T-cell (primary cell): ENCODE data around the gene PRRC1. TPM values are rescaled to one million over a fixed set of nuclear protein-coding genes. Genes with fewer than 3 reads are reported as not detected.

Source experiments
- ATAC-seq, 4 experiments: fragments of 200-7000 bp in 3 of 4; fragments of 150-1000 bp in 1 of 4; cut with Tn5 transposase; replicated peaks in 1 of 4; 1 replicate in 3 of 4; 2 replicates in 1 of 4; pipeline ENCODE4 v1.10.0; 2021; ENCODE audit warnings: moderate library complexity in 3 of 4, mild to moderate bottlenecking in 2 of 4, moderate number of reproducible peaks in 1 of 4
- CTCF ChIA-PET, 2 donors: fragments of 300-600 bp; sonication (Branson Sonifier 250); formaldehyde crosslinking; loops; one replicate each; lab custom pipeline; 2022; ENCODE audit warnings: antibody characterized with exemption in 2 of 2; lab: Charles Lee
- POLR2A ChIA-PET, 2 donors: fragments of 300-600 bp; sonication (Branson Sonifier 250); formaldehyde crosslinking; loops; one replicate each; lab custom pipeline; 2022; ENCODE audit warnings: antibody characterized with exemption in 2 of 2; lab: Charles Lee
- DNase-seq, 35 experiments: peaks; one replicate each; pipeline versions ENCODE4 v3.0.0 to v3.0.0-alpha.2; 2013 to 2023
- H3K27ac ChIP-seq: one replicate; pipeline ENCODE4 v1.5.1; 2013; ENCODE audit warnings: low read length
- H3K27me3 ChIP-seq, 2 experiments: replicated peaks in 1 of 2; 1 replicate in 1 of 2; 2 replicates in 1 of 2; pipeline versions ENCODE4 v1.6.1 to v1.7.0; 2013; ENCODE audit warnings: low read length in 1 of 2, mixed read lengths in 1 of 2; ENCODE audit not compliant: control insufficient read depth in 2 of 2, insufficient read depth in 2 of 2; ENCODE audit errors: extremely low read depth in 1 of 2
- H3K36me3 ChIP-seq, 2 donors: 1 replicate in 1 of 2; 2 replicates in 1 of 2; pipeline versions ENCODE4 v1.6.1 to v1.7.0; 2013; ENCODE audit warnings: low read length in 1 of 2; ENCODE audit not compliant: control insufficient read depth in 2 of 2, insufficient read depth in 1 of 2; ENCODE audit errors: extremely low read depth in 1 of 2
- H3K4me1 ChIP-seq, 2 experiments: 1 replicate in 1 of 2; 2 replicates in 1 of 2; pipeline versions ENCODE4 v1.6.1 to v1.7.0; 2013; ENCODE audit warnings: low read length in 2 of 2, mixed read lengths in 1 of 2; ENCODE audit not compliant: insufficient read depth in 2 of 2, control insufficient read depth in 1 of 2; ENCODE audit errors: extremely low read depth in 1 of 2
- H3K4me3 ChIP-seq, 2 donors: 1 replicate in 1 of 2; 2 replicates in 1 of 2; pipeline versions ENCODE4 v1.5.1 to v1.7.0; 2013; ENCODE audit warnings: mild to moderate bottlenecking in 2 of 2, low read length in 1 of 2, moderate library complexity in 1 of 2; ENCODE audit not compliant: control insufficient read depth in 1 of 2; ENCODE audit errors: extremely low read depth in 1 of 2
- H3K9me3 ChIP-seq: 2 replicates; pipeline ENCODE4 v1.7.0; 2013
- H3K27ac Mint-ChIP-seq, 2 donors: one replicate each; pipeline ENCODE4 v1.8.0; 2020 to 2021; ENCODE audit warnings: mild to moderate bottlenecking in 2 of 2, mixed read lengths in 2 of 2
- H3K27me3 Mint-ChIP-seq, 2 donors: one replicate each; pipeline ENCODE4 v1.8.0; 2021 to 2022; ENCODE audit warnings: mixed read lengths in 2 of 2
- H3K36me3 Mint-ChIP-seq: one replicate; pipeline ENCODE4 v1.8.0; 2021; ENCODE audit warnings: mixed read lengths
- H3K4me1 Mint-ChIP-seq, 3 donors: one replicate each; pipeline ENCODE4 v1.8.0; 2020 to 2022; ENCODE audit warnings: mixed read lengths in 3 of 3, mild to moderate bottlenecking in 1 of 3
- H3K4me3 Mint-ChIP-seq, 3 donors: one replicate each; pipeline ENCODE4 v1.8.0; 2020 to 2022; ENCODE audit warnings: mild to moderate bottlenecking in 3 of 3, mixed read lengths in 3 of 3, moderate library complexity in 3 of 3
- H3K9me3 Mint-ChIP-seq, 3 donors: one replicate each; pipeline ENCODE4 v1.8.0; 2020 to 2022; ENCODE audit warnings: mixed read lengths in 3 of 3
- WGBS: methylation state at CpG from one replicate; pipeline ENCODE4 v1.1.5; 2013; ENCODE audit warnings: missing lambda C conversion rate; ENCODE audit not compliant: insufficient coverage; 5-methylcytosine and 5-hydroxymethylcytosine counted together
- total RNA-seq, 35 experiments: library from RNA in 6 of 35; stranded (reverse) in 6 of 35; fragments of 120-200 nt in 1 of 35; gene quantifications; one replicate each; pipeline versions ENCODE4 v1.2.1 to v1.2.4 and lab custom pipeline; 2013 to 2026

PRRC1 gene
- total RNA-seq, 5 donors from 2014 or later (not counting 1 experiment from before 2014, with no cell fraction given): 38.9 to 51.6 (median 47.7) TPM

- H3K36me3 Mint-ChIP-seq: no peaks in the 10 kb centered on the region
- Histone ChIP-seq H3K4me1 (no peaks in the 10 kb centered on the region), H3K36me3 (no peaks in the 10 kb centered on the region), H3K9me3 (peaks cover 4% of the 10 kb centered on the region), H3K27me3 (peaks cover 0 to 5% of the 10 kb centered on the region in 2 experiments), H3K4me3 (no peak overlapping the region), H3K27ac (no peak overlapping the region)
- DNase-seq (no peak), ATAC-seq (no peak)
- no peak overlapping the region for H3K27ac Mint-ChIP-seq
- POLR2A ChIA-PET: interaction anchor here in 1 of 2 donors (0.8 kb wide), 1 partner anchor 497 kb away, joined by 3 read pairs; no protein-coding TSS in a partner anchor
- WGBS: 100% methylated on average over 1 of the region's 3 CpGs
- H3K4me3 Mint-ChIP-seq: no peak overlapping the region
- H3K27me3 Mint-ChIP-seq: peaks cover 10 to 21% of the 10 kb centered on the region in 2 donors
- peaks cover 9 to 19% (median 13%) of the 10 kb centered on the region in 3 donors for H3K9me3 Mint-ChIP-seq
- CTCF ChIA-PET: no interaction called here
- H3K4me1 Mint-ChIP-seq: peaks cover 0 to 7% (median 3%) of the 10 kb centered on the region in 3 donors
These were observed 54.1 kb downstream of the PRRC1 start for GRCh38 chr5:127571314-127572131.

DNA sequence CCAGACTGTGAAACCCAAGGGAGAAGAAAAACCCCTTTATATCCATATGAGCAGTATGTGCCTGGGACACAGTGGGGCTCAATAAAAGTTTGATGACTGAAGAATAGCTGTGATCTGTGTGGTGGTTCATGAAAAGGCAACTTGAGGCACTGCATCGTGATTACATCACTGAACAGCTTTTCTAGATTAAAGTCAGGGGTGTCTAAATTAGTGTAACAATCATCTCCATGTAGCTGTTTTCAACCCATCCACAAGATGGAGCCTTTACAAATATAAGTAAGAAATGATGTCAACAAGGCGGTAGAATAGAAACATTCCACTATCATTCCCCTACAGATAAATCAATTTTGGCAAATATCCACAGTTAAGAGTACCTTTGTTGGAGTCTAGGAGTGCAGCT is 55.5 kb downstream of the PRRC1 start:
- no peak overlapping the region for H3K27ac ChIP-seq
- WGBS: no CpG with 5 or more reads among the region's 2 CpGs
- H3K4me1 ChIP-seq: no peaks in the 10 kb centered on the region
- Mint-ChIP-seq H3K27me3 (peaks cover 9 to 23% of the 10 kb centered on the region in 2 donors), H3K27ac (no peak overlapping the region), H3K4me3 (no peak overlapping the region), H3K36me3 (no peaks in the 10 kb centered on the region), H3K9me3 (peaks cover 9 to 19% (median 13%) of the 10 kb centered on the region in 3 donors), H3K4me1 (peaks cover 0 to 4% (median 3%) of the 10 kb centered on the region in 3 donors)
- H3K9me3 ChIP-seq: peaks cover 4% of the 10 kb centered on the region
- CTCF ChIA-PET: no interaction called here
- no peak overlapping the region for H3K4me3 ChIP-seq
- H3K27me3 ChIP-seq: peaks cover 0 to 5% of the 10 kb centered on the region in 2 experiments
- no peaks in the 10 kb centered on the region for H3K36me3 ChIP-seq
- DNase-seq: no peak
- POLR2A ChIA-PET: no interaction called here
- ATAC-seq: no peak

GRCh38 chr5:127574852-127575679 is 57.6 kb downstream of the PRRC1 start:
- no peaks in the 10 kb centered on the region for H3K36me3 ChIP-seq
- H3K4me3 ChIP-seq: no peak overlapping the region
- ATAC-seq: no peak
- ChIA-PET POLR2A (no interaction called here), CTCF (no interaction called here)
- peaks cover 0 to 5% of the 10 kb centered on the region in 2 experiments for H3K27me3 ChIP-seq
- H3K4me1 ChIP-seq: no peaks in the 10 kb centered on the region
- no peaks in the 10 kb centered on the region for H3K4me1 Mint-ChIP-seq
- peaks cover 11 to 24% of the 10 kb centered on the region in 2 donors for H3K27me3 Mint-ChIP-seq
- H3K27ac Mint-ChIP-seq: no peak overlapping the region
- H3K27ac ChIP-seq: no peak overlapping the region
- H3K9me3 ChIP-seq: peaks cover 4% of the 10 kb centered on the region
- peaks cover 9 to 19% (median 13%) of the 10 kb centered on the region in 3 donors for H3K9me3 Mint-ChIP-seq
- no peak overlapping the region for H3K4me3 Mint-ChIP-seq
- no peaks in the 10 kb centered on the region for H3K36me3 Mint-ChIP-seq
- no peak for DNase-seq
- 65% methylated on average over 2 of the region's 5 CpGs for WGBS

DNA sequence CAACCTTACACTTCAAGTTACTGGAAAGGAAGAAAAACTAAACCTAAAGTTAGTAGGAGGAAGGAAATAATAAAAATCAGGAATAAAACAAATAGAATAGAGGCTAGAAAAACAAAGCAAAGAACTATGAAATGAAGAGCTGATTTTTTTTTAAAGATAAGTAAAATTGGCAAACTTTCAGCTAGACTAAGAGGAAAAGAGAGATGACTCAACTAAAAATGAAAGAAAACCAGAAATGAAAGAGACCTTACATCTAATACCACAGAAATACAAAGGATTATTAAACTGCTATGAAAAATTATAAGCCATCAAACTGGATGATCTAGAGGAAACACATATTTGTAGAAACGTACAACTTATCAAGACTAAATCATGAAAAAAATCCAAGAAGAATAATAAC is 60.0 kb downstream of the PRRC1 start:
- Histone ChIP-seq H3K4me3 (no peak overlapping the region), H3K27me3 (peaks cover 0 to 5% of the 10 kb centered on the region in 2 experiments), H3K27ac (no peak overlapping the region), H3K9me3 (peaks cover 4% of the 10 kb centered on the region), H3K4me1 (no peaks in the 10 kb centered on the region), H3K36me3 (no peaks in the 10 kb centered on the region)
- Mint-ChIP-seq H3K4me3 (no peak overlapping the region), H3K27ac (no peak overlapping the region), H3K9me3 (peaks cover 9 to 19% (median 13%) of the 10 kb centered on the region in 3 donors), H3K36me3 (no peaks in the 10 kb centered on the region), H3K27me3 (peaks cover 5 to 16% of the 10 kb centered on the region in 2 donors), H3K4me1 (no peaks in the 10 kb centered on the region)
- ChIA-PET POLR2A (interaction anchor here in 1 of 2 donors (0.5 kb wide), 1 partner anchor 42 kb away, joined by 3 read pairs; no protein-coding TSS in a partner anchor), CTCF (interaction anchor here in 1 of 2 donors (0.6 kb wide), 1 partner anchor 78 kb away, joined by 3 read pairs; no protein-coding TSS in a partner anchor)
- no peak for ATAC-seq
- WGBS: no CpG with 5 or more reads among the region's 1 CpG
- no peak for DNase-seq

GRCh38 chr5:127580731-127581130 is 63.3 kb downstream of the PRRC1 start:
- H3K27me3 Mint-ChIP-seq: peaks cover 5 to 13% of the 10 kb centered on the region in 2 donors
- Histone ChIP-seq H3K4me3 (no peak overlapping the region), H3K4me1 (no peaks in the 10 kb centered on the region), H3K36me3 (no peaks in the 10 kb centered on the region), H3K27me3 (no peaks in the 10 kb centered on the region), H3K27ac (no peak overlapping the region), H3K9me3 (no peaks in the 10 kb centered on the region)
- peaks cover 0 to under 1% (median 0%) of the 10 kb centered on the region in 3 donors for H3K9me3 Mint-ChIP-seq
- H3K4me3 Mint-ChIP-seq: no peak overlapping the region
- no peak overlapping the region for H3K27ac Mint-ChIP-seq
- ATAC-seq (no peak), DNase-seq (no peak)
- ChIA-PET POLR2A (no interaction called here), CTCF (no interaction called here)
- WGBS: no CpG with 5 or more reads among the region's 2 CpGs
- no peaks in the 10 kb centered on the region for H3K36me3 Mint-ChIP-seq
- H3K4me1 Mint-ChIP-seq: no peaks in the 10 kb centered on the region

DNA sequence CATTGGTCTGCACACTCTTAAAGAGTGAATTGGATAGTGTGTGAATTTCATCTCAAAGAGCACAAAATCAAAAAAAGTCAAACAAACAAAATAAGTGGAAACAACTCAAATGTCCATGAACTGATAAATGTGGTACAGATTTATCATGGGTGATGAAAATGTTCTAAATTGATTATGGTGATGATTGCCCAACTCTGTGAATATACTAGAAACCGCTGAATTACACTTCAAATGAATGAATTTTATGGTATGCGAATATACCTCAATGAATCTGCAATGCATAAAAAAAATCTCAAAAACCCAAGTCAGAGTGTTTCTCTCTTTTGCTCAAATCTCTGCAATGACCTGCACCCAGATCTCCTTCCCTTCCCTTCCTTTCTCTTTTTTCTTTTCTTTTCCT is 64.0 kb downstream of the PRRC1 start:
- Histone ChIP-seq H3K27ac (no peak overlapping the region), H3K9me3 (no peaks in the 10 kb centered on the region), H3K36me3 (no peaks in the 10 kb centered on the region), H3K27me3 (no peaks in the 10 kb centered on the region), H3K4me3 (no peak overlapping the region), H3K4me1 (no peaks in the 10 kb centered on the region)
- Mint-ChIP-seq H3K4me1 (no peaks in the 10 kb centered on the region), H3K27ac (no peak overlapping the region), H3K36me3 (no peaks in the 10 kb centered on the region), H3K4me3 (no peak overlapping the region), H3K9me3 (no peaks in the 10 kb centered on the region), H3K27me3 (peaks cover 5 to 13% of the 10 kb centered on the region in 2 donors)
- CTCF ChIA-PET: no interaction called here
- ATAC-seq (no peak), DNase-seq (no peak)
- WGBS: 100% methylated on average over 1 of the region's 2 CpGs
- POLR2A ChIA-PET: no interaction called here
